Osteocyte (in vitro differentiated cells): ENCODE measurements around the gene DNAJC12. TPM values are rescaled to one million over a fixed set of nuclear protein-coding genes. Genes with fewer than 3 reads are reported as not detected.

ENCODE experiments used
- DNase-seq: peaks from one replicate; pipeline ENCODE4 v3.0.0; 2021; ENCODE audit warnings: mixed read lengths; ENCODE audit not compliant: unreplicated experiment; ENCODE audit errors: extremely low spot score
- H3K27ac Mint-ChIP-seq: one replicate; pipeline ENCODE4 v1.8.0; 2021; ENCODE audit warnings: mild to moderate bottlenecking, mixed read lengths; ENCODE audit not compliant: unreplicated experiment
- H3K27me3 Mint-ChIP-seq: one replicate; pipeline ENCODE4 v1.8.0; 2021; ENCODE audit warnings: mixed read lengths; ENCODE audit not compliant: unreplicated experiment
- H3K36me3 Mint-ChIP-seq: one replicate; pipeline ENCODE4 v1.8.0; 2021; ENCODE audit warnings: mixed read lengths; ENCODE audit not compliant: unreplicated experiment
- H3K4me1 Mint-ChIP-seq: one replicate; pipeline ENCODE4 v1.8.0; 2021; ENCODE audit warnings: mixed read lengths; ENCODE audit not compliant: unreplicated experiment
- H3K4me3 Mint-ChIP-seq: one replicate; pipeline ENCODE4 v1.8.0; 2021; ENCODE audit warnings: mild to moderate bottlenecking, moderate library complexity, mixed read lengths; ENCODE audit not compliant: unreplicated experiment
- H3K9me3 Mint-ChIP-seq: one replicate; pipeline ENCODE4 v1.8.0; 2021; ENCODE audit warnings: mixed read lengths; ENCODE audit not compliant: unreplicated experiment
- total RNA-seq: library from RNA; stranded (reverse); gene quantifications from 2 replicates; pipeline ENCODE4 v1.2.1, GENCODE V29; 2021
- TF ChIP-seq, protein P1 (sequence below): fragments of 200-600 bp; sonication (generic); IDR thresholded peaks from 2 replicates; pipeline ENCODE4 v1.5.0; 2021; ENCODE audit warnings: antibody characterized with exemption, mild to moderate bottlenecking, moderate library complexity

DNAJC12 gene
- total RNA-seq, 1 donor from 2014 or later, result 12.0 TPM

DNA sequence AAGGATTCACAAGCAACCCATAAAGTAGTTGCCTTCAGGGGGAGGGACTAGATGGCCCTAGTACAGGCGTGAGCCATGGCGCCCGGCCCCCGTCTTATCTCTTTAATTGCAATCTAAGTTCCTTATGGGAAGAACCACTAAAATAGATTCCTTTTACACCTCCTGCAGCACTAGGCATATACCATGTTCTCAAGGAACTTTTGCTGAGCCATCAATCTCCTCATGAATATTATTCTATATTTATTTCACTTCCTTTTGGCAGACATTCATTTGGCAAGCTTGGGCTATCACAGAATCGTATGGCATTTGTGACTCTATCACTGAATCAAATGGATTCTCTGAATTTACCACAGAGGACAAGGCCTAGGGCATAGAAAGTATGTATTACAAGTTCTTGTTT lies 14.8 kb upstream of the DNAJC12 start:
- TF ChIP-seq, protein P1, sequence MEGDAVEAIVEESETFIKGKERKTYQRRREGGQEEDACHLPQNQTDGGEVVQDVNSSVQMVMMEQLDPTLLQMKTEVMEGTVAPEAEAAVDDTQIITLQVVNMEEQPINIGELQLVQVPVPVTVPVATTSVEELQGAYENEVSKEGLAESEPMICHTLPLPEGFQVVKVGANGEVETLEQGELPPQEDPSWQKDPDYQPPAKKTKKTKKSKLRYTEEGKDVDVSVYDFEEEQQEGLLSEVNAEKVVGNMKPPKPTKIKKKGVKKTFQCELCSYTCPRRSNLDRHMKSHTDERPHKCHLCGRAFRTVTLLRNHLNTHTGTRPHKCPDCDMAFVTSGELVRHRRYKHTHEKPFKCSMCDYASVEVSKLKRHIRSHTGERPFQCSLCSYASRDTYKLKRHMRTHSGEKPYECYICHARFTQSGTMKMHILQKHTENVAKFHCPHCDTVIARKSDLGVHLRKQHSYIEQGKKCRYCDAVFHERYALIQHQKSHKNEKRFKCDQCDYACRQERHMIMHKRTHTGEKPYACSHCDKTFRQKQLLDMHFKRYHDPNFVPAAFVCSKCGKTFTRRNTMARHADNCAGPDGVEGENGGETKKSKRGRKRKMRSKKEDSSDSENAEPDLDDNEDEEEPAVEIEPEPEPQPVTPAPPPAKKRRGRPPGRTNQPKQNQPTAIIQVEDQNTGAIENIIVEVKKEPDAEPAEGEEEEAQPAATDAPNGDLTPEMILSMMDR, result no peak
- Mint-ChIP-seq H3K36me3 (no peaks in the 10 kb centered on the region), H3K4me1 (peaks cover 15% of the 10 kb centered on the region), H3K27ac (no peak overlapping the region), H3K9me3 (no peaks in the 10 kb centered on the region), H3K4me3 (no peak overlapping the region), H3K27me3 (no peaks in the 10 kb centered on the region)
- no peak for DNase-seq

DNA sequence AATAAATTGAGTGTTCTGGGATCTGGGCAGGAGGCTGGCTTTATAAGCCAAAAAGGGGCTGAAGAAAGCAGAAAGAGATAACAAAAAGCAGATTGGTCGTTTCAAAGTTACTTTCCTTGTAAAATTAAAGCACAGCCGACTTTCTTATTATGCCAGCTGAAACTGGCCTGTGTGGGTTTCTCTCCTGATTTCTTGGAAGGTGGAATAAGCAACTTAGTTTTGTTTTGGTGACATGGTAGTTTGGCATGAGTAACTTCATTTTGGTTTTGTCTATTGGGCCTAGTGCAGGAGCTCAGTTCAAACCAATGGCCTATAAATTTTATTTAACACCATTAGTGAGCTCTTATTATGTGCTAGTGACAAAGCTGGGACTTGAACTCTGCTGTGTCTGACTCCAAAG lies 13.2 kb upstream of the DNAJC12 start:
- Mint-ChIP-seq H3K27me3 (no peaks in the 10 kb centered on the region), H3K27ac (no peak overlapping the region), H3K4me3 (peak overlapping the region; percentile 44), H3K36me3 (no peaks in the 10 kb centered on the region), H3K4me1 (peaks cover 15% of the 10 kb centered on the region), H3K9me3 (no peaks in the 10 kb centered on the region)
- TF ChIP-seq, protein P1, result no peak
- no peak for DNase-seq

- H3K4me1 Mint-ChIP-seq, result peaks cover 12% of the 10 kb centered on the region
- TF ChIP-seq, protein P1, result no peak
- H3K4me3 Mint-ChIP-seq, result peak overlapping the region; percentile 93
- no peaks in the 10 kb centered on the region for H3K9me3 Mint-ChIP-seq
- no peaks in the 10 kb centered on the region for H3K27me3 Mint-ChIP-seq
- peak overlapping the region; percentile 96 for H3K27ac Mint-ChIP-seq
- peak; percentile 97 for DNase-seq
- no peaks in the 10 kb centered on the region for H3K36me3 Mint-ChIP-seq
Observed at GRCh38 chr10:67849331-67850011, 11.5 kb upstream of the DNAJC12 start.

DNA sequence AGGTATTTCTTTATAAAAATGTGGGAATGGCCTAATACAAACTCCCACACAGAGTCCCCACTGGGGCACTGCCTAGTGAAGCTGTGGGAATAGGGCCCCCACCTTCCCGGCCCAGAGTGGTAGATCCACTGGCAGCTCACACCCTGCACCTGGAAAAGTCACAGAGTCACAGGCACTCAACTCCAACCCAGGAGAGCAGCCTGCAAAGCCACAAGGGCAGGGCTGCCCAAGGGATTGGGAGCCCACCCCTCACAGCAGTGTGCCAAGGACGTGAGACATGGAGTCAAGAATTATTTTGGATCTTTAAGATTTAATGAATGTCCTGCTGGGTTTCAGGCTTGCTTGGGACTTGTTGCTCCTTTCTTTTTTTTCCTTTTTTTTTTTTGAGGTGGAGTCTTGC lies 5.3 kb upstream of the DNAJC12 start:
- DNase-seq, result no peak
- Mint-ChIP-seq H3K27ac (no peak overlapping the region), H3K4me3 (no peak overlapping the region)

GRCh38 chr10:67841737-67842136 lies 3.7 kb upstream of the DNAJC12 start:
- Mint-ChIP-seq H3K9me3 (peaks cover 8% of the 10 kb centered on the region), H3K4me3 (no peak overlapping the region), H3K4me1 (peaks cover 10% of the 10 kb centered on the region), H3K27me3 (no peaks in the 10 kb centered on the region), H3K27ac (no peak overlapping the region), H3K36me3 (no peaks in the 10 kb centered on the region)
- TF ChIP-seq, protein P1, result no peak
- DNase-seq, result no peak

More for the DNA sequence above, 5.3 kb upstream of the DNAJC12 start:
- TF ChIP-seq, protein P1, result no peak
- H3K9me3 Mint-ChIP-seq, result peaks cover 8% of the 10 kb centered on the region
- H3K36me3 Mint-ChIP-seq, result no peaks in the 10 kb centered on the region
- no peaks in the 10 kb centered on the region for H3K4me1 Mint-ChIP-seq
- H3K27me3 Mint-ChIP-seq, result no peaks in the 10 kb centered on the region
